HG03135 (cell line): Measurements from ENCODE around the gene TMEM127.
"Not testable (repeated sequence)": the region's sequence is repeated elsewhere in the genome, so short reads cannot be mapped to it uniquely, and the experiment has no call there.

Source experiments
- ATAC-seq: cut with Tn5 transposase; IDR thresholded peaks from one replicate; pipeline ENCODE4 v1.9.1; 2021; ENCODE audit warnings: mild to moderate bottlenecking, moderate library complexity; ENCODE audit not compliant: unreplicated experiment

The TMEM127 gene

DNA sequence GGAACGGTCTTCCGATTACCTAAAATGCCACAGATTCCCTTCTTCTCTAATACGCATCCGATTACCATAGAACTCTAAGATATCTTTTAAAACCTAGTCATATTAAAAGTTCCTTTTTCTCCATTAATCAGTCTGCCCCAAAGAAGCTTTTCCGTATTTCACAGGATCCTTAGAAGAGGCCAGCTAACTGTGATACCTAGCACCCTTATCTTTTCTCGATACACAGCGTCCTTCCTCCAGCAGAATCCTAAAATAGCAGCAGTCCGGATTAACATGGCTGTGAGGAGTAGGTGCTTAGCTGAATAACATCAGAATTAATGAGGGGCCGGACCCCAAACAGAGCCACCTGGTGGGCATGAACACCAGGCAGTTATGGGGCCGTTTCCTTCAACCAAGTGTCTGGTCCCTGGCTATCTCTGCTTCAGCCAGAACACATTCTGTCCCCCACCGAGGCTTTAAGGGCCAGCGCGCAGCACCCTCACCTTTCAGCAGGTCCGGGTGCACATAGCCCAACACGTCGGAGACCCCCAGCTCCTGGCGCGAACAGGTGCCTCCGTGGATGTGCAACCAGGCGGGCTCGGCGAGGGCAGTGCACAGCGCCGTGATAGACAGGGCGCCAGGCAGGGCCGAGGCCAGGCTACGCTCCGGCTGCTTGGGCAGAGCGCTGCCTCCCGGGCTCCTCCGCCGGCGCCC lies 995 bp downstream of the TMEM127 start:
- ATAC-seq: peak; percentile 22

DNA sequence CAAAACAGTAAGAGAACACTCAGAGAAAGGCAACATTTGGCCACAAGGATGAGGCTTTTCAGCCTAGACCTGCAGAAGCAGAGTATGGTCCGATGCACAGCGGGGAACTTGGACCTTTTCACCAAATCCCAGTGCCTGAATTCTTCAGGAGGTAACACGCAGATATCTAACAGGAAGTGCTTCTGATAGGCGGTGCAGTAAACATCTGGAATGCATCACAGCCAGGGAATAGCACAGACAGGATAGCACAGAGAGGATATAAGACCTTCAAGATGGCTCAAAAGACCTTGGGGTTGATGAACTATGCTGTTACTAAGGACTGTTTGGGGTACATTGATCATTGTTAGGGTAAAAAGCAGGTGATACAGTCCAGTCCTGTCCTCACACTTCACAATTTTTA lies 1.7 kb downstream of the TMEM127 start:
- no peak for ATAC-seq

DNA sequence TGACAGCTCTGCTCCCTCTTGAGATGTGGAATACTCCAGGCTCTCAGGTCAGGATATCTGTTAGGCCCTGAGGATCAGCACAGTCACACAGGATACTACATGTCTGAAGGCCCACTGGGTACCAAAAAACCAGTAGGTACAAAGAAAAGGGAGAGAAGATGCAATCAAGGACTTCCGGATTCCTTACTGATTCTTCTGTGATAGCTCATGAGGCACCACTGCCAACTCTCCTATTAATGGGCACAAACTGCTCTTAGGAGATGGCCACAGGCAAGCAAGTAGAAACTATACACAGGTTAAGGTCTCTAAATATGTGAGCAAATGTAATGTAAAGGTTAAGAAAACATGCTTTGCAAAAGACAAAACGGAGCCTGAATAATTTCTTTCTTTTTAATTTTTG lies 3.5 kb downstream of the TMEM127 start:
- ATAC-seq: no peak

DNA sequence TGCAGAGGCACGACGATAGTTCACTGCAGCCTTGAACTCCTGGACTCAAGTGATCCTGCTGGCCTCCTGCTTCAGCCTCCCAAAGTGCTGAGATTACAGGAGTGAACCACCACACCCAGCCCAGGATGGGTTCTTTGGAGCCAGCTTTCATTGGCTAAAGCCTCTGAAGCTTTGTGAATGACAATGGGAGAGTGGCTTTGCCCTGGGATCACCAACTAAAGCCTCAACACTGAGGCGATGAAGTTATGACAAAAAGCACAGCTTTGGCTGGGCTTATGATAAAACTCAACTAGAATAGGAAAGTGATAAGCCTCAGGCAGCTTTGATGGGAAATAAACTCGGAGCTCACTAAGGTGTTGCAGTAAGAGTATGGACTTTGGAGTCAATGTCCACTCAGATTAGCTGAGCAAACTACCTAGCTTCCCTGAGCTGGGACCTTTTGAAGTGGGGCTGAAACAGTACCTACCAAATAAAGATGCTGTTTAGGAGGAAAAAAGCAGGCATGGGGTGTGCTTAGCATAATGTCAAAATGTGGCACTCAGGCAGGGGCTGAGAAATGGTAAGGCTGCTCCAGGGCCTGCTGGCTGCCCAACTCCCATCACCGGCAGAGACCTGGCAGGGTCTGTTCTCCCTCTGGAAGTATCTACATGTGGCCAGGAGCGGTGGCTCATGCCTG lies 4.3 kb downstream of the TMEM127 start:
- ATAC-seq: no peak

DNA sequence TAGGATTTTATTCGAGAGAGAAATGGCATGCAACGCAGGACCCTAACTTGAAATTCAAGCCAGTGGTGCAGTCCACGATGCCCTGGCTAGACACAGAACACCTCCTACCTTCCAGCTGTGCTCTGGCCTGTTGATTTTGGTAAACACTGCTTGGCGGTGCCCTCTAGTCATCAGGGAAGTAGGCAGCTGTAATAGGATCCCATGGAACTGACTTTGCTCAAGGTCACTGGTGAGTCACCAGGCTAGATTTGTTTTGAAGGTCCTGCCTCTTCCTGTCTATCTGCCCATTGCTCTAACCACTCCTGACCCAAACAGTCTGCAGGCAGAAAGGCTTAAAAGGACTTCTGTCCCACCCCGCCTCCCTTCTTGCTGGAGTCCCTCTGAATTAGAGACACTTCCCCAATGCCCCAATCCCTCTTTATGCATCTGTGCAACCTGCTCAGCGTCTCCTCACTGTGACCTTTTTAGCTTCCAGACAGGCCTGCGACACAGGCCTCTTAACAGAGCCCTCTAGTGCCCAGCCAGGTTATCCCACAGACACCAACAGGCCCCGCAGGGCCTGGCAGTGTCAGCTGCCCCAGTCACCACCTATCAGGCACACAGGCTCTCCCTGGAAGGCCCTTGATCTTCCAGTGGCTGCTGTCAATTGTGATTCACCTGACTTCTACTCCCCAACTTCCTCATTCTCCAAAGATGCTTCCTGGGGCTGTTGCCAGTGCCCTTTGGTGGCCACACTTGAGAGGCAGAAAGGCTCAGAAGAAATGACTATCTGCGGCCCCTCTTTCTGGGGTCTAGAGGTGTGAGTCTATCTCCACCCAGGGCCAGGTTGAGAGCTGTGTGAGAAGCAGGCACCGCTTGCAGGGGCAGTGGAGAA lies 5.2 kb downstream of the TMEM127 start:
- ATAC-seq: no peak

DNA sequence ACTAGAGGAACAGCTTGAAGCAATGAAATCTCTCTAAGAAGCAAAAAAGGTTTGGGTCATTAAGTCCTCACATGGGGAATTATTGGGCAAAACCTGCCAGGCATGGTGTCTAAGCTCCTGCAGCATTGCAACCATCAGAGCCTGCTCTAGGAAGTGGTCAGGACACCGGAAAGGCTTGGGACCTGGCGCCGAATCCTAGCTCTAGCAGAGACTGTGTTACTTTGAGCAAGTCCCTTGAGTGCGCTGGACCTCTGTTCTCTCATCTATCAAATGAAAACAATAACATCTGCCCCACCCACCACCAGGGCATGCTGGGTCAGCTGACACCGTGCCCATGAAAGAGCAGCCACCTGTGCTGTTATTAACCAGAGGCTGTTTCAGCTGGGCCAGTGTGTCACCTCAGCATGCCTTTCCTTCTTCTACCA lies 6.3 kb downstream of the TMEM127 start:
- no peak for ATAC-seq

DNA sequence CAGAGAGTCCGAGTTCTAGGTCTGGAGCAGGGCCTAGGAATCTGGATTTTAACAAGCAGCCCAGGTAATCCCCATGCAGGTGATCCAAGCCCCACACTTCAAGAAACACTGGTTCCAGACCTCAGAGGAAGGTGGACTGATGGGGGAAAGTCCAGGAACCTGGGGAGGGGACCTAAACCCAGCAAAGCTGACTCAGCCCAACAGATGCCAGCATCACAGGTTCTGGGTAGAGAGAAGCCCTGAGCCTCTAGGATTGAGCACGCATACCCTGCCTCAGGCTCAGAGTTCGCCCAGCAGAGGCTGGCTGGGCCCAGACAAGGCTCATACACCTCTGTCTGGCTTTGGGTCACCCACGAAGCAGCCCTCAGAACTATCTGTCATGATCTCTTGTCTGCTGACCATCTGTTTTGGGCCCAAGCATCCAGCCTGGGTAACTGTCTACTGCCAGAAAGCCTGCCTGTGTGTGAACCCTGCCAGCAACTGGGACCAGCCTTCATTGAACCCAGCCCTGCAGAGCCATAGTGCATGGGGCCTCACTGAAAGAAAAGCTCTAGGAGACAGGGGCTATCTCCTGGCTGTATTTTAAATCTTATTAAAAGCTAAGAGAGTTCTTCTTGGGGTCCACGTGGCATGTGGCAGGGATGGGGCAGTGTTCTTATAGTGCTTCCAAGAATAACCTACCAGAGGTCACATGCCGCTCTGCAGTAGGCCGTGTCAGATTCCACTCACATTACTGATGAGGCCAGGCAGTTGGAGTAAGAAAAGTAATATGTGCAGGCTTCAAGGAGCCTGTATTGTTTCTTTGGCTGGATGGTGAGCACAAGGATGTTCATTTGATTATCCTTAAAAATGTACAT lies 7.4 kb downstream of the TMEM127 start:
- no peak for ATAC-seq

DNA sequence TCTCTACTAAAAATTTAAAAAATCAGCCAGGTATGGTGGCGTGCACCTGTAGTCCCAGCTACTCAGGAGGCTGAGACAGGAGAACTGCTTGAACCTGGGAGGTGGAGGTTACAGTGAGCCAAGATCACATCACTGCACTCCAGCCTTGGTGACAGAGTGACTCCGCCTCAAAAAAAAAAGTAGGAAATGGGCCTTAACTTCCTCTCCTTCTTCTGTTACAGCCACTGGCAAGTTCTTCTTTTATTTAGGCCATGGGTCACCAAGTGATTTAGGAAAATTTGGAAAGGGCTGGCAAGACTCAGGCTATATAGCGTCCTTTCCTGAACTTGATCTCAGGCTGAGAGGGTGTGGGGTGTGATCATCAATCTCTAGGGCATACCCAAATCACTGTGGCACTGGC lies 8.1 kb downstream of the TMEM127 start:
- not testable (repeated sequence) for ATAC-seq

DNA sequence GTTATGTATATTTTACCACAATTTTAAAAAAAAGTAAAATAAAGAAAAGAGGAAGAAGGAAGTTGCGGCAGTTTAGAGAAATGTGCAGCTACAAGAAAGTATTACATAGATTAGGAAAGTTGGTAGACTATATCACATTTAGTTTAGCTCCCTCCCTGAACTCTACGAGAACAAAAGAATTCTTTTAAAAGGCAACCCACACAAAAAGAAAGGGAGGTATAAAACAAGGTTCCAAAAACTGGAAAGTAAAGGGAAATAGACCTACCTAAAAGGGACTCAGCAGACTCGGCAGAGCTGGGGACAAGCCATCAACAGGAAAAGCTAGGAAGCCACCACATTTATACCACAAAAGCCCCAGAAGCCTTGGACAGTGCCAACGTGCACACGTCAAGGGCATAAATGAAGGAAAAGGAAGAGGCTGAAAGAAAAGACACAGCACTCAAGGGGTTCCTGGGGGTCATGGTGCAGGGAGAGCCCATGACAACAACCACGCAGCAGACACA lies 9.1 kb downstream of the TMEM127 start:
- ATAC-seq: no peak

DNA sequence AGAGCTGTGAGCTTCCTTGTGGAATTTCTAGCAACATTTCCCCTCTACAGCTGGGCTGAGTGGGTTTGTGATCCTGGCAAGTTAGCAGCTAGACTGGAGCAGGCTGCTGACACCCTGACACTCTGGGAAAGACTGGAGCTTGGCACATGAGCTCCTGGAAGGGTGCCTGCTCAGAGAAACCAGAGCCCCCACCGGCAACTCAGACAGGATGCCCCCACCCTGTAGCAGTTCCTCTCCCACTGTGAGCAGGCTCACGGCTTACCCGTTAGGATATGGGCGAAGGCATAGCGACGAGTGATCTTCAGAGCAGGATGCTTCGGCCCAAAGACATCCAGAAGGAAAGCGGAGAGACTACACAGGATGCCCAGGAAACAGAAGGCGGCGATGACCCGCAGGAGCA lies 11.2 kb downstream of the TMEM127 start:
- no peak for ATAC-seq

DNA sequence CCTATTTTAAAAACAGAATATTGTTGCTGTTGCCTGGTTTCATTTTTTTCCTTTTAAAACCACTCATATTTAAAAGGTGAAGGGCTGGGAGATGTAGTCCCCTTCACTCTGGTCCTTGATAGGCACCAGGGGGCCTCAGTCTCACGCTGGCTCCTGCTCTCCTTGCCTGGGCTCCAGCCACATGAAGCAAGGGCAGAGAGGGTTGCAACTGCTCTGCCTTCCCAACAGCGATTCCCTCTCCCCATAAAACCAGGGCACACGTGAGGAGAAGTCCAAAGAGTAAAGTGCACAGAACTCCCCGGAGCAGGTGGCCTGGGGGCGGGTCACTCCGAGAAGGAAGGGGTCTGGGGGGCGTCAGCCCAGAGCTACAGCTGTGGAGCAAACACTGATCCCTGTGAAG lies 12.8 kb downstream of the TMEM127 start:
- ATAC-seq: no peak

DNA sequence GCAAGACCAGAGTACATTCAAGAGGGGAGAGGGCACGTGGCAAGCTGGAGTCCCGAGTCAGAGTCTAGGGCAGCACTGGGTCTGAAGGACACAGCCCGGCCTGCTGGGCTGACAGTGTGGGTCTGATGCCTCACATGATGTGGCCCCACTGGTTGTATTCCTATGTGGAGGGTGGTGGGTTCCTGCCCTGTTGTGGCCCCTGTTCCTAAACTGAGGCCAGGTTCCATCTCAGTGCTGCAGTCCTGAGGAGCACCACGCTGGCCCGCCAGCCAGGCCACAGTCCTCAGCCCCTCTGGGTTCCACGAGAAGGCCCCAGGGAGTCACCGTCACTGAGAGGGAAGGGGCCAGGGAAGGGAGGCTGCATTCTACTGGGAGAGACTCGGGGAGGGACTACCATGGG lies 13.3 kb downstream of the TMEM127 start:
- ATAC-seq: no peak

DNA sequence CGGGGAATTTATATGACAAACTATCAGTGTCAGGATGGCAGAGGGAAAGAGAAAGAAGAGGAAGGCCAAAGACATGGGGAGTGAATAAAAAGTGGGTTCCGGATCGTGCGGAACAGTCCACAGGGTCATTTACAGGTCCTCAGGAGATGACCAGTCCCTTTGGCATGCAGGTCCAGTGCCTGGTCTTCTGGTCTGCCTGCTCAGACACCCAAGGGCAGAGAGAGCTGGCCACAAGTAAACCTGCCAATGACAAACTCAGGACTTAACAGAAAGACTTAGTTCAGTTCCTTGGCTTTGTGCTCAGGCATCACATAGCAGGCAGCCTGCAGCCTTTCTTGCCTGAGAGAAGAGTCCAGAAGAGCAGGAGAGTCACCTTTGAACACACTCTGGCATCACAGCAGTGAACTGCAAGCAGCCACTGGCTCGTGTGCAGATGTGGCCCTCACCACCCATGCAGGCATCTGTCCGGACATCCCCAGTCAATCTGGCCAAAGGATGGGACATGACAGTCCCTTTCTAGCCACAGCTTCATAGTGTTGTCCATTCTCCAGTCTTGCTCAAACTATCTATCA lies 14.0 kb downstream of the TMEM127 start:
- no peak for ATAC-seq

DNA sequence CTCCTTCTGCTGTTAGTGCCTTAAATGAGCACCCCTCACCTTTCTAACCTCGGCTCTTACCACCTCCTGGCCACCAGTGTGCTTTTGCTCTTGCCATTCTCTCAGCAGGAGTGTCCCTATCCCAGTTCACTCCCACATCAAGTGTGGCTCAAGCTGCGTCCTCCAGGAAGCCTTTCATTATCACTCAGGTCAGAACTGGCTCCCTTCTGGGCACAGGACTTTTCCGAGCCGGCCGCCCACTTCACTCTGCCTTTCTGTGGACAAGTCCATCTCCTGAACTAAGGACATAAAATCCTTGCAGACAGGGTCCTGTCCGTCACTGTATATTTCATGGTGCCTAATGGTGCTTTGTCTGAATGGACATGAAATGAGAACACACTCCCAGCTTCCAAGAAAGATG lies 15.6 kb downstream of the TMEM127 start:
- no peak for ATAC-seq

DNA sequence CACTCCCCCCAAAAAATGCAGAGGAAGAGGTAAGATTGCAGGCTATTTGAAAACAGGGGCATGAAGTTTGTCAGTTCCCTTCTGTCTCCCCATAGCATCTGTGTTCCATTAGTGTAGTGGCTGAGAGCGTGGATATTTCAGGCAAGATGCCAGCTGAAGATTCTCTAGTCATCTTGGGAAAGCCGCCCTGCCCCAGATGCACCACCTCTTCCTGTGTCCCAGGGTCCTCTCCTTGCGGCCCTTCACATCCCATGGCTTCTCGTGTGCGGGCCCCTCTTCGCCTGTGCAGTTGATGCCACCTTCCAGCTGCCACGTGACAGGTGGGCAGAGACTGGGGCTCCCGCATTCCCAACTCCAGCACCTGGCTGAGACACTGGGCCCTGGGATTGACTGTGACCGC lies 16.1 kb downstream of the TMEM127 start:
- ATAC-seq: no peak

DNA sequence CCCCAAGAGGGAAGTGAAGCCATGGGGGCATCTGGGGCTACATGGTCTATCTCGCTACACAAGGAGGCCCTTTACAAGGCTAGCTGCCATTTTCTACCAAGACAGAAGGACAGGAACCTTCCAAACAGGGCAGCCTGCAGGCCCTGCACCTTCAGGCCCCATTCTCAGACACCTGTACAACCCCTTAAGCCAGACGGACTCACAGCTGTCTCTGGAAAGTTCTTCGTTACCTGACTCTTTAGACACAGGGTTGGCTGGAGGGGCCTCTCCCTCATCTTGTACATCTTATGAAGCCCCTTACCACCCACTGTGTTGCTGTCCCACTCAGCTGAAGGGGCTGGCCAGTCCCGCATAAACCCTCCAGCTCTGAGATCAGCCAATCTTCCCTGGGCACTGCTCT lies 17.2 kb downstream of the TMEM127 start:
- no peak for ATAC-seq

DNA sequence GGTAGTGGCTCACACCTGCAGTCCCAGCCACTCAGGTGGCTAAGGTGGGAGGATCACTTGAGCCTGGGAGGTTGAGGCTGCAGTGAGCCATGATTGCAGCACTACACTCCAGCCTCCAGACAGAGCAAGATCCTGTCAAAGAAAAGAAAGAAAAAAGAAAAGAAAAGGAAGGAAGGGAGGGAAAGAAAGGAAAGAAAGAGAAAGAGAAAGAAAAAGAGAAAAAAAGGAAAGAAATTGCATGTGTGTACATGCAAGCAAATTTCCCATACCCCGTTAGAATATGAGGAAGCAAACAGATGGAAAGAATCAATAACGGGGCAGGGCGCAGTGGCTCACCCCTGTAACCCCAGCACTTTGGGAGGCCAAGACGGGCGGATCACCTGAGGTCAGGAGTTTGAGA lies 17.9 kb downstream of the TMEM127 start:
- no peak for ATAC-seq

DNA sequence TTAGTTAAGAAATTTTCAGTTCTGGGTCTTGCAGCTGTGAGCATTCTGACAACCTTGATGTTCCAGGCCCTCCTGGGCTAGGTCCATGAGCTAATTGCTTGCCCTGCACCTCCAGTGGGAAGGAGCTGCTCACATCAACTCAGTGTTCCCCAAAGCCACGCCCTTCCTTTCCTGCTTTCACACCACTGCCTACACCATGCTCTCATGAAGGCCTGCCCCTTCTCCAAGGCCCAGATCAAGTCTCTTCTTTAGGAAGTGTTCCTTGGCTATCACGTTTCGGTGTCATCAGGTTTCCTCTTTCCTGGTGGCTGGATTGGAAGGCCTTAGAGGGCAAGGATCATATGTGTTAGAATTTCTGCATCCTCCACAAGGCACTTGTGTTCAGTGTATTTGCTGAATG lies 18.8 kb downstream of the TMEM127 start:
- no peak for ATAC-seq

DNA sequence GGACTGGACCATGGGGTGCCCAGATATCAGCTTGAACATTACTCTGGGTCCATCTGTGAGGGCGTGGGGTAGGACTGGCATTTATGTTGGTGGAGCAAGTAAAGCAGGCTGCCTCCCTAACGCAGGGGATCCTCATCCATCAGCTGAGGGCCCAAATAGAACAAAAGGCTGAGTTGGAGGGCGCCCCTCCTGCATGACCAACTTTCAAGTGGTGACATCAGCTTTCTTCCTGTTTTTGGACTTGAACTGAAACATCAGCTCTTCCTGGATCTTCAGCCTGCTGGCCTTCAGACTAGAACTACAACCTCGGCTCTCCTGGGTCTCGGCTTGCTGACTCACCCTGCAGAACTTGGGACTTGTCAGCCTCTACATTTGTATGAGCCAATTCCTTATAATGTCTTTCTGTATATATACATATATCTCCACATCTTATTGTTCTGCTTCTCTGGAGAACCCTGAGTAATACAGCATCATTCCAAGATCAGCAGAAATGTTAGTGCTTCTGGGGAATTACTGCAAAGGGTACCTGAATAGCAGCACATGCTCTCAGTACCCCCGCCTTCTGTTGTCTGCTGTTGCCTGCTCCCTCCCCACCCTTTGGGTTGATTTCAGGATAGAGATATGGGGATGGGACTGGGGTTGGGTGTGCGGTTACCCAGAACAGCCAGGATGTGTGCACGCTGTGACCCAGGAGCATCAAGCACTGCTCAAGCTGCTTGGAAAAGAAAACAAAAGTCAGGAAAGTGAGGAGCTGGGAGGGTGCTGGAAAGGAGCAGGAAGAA lies 20.0 kb downstream of the TMEM127 start:
- ATAC-seq: no peak

DNA sequence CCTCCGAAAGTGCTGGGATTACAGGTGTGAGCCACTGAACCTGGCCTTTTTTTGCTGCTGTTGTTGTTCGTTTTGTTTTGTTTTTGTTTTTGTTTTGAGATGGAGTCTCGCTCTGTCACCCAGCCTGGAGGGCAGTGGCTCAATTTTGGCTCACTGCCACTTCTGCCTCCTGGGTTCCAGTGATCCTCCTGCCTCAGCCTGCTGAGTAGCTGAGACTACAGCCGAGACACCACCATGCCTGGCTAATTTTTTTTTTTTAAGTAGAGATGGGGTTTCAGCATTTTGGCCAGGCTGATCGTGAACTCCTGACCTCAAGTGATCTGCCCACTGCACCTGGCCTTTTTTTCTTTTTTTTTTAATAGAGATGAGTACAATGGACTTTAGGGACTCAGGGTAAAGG lies 22.0 kb downstream of the TMEM127 start:
- ATAC-seq: no peak
